ENCODE data around the gene NCKIPSD.

The NCKIPSD gene

GRCh38 chr3:48639944-48640606 lies 45.6 kb downstream of the NCKIPSD start:
- no peak overlapping the region for H3K27ac ChIP-seq (ENCODE audit: poor library complexity, severe bottlenecking)
- ATAC-seq (ENCODE audit: low read depth) (no peak), DNase-seq (ENCODE audit: low spot score) (no peak)
- H3K9me3 ChIP-seq (ENCODE audit: severe bottlenecking): no peaks in the 10 kb centered on the region
- no peak for TF ChIP-seq CTCF (IDR thresholded peaks at IDR 0.05; ENCODE audit: poor library complexity, severe bottlenecking)
- H3K4me3 ChIP-seq (ENCODE audit: severe bottlenecking): no peak overlapping the region
- no peaks in the 10 kb centered on the region for H3K36me3 ChIP-seq (ENCODE audit: low read depth)
- no peaks in the 10 kb centered on the region for H3K27me3 ChIP-seq (ENCODE audit: insufficient read depth, poor library complexity, severe bottlenecking)
- H3K4me1 ChIP-seq (ENCODE audit: insufficient read depth, poor library complexity, severe bottlenecking): peaks cover 6% of the 10 kb centered on the region

GRCh38 chr3:48637305-48637704 lies 48.4 kb downstream of the NCKIPSD start:
- H3K27me3 ChIP-seq (ENCODE audit: insufficient read depth, poor library complexity, severe bottlenecking): no peaks in the 10 kb centered on the region
- no peaks in the 10 kb centered on the region for H3K9me3 ChIP-seq (ENCODE audit: severe bottlenecking)
- H3K4me3 ChIP-seq (ENCODE audit: severe bottlenecking): no peak overlapping the region
- no peak for TF ChIP-seq CTCF (IDR thresholded peaks at IDR 0.05; ENCODE audit: poor library complexity, severe bottlenecking)
- ATAC-seq (ENCODE audit: low read depth) (no peak), DNase-seq (ENCODE audit: low spot score) (no peak)
- peaks cover 21% of the 10 kb centered on the region for H3K36me3 ChIP-seq (ENCODE audit: low read depth)
- peaks cover 10% of the 10 kb centered on the region for H3K4me1 ChIP-seq (ENCODE audit: insufficient read depth, poor library complexity, severe bottlenecking)
- H3K27ac ChIP-seq (ENCODE audit: poor library complexity, severe bottlenecking): no peak overlapping the region

- no peaks in the 10 kb centered on the region for H3K9me3 ChIP-seq (ENCODE audit: severe bottlenecking)
- H3K4me1 ChIP-seq (ENCODE audit: insufficient read depth, poor library complexity, severe bottlenecking): peaks cover 10% of the 10 kb centered on the region
- DNase-seq (ENCODE audit: low spot score) (no peak), ATAC-seq (ENCODE audit: low read depth) (no peak)
- peak overlapping the region; percentile 81 for H3K4me3 ChIP-seq (ENCODE audit: severe bottlenecking)
- H3K27me3 ChIP-seq (ENCODE audit: insufficient read depth, poor library complexity, severe bottlenecking): no peaks in the 10 kb centered on the region
- peaks cover 32% of the 10 kb centered on the region for H3K36me3 ChIP-seq (ENCODE audit: low read depth)
- no peak for TF ChIP-seq CTCF (IDR thresholded peaks at IDR 0.05; ENCODE audit: poor library complexity, severe bottlenecking)
- H3K27ac ChIP-seq (ENCODE audit: poor library complexity, severe bottlenecking): peak overlapping the region; percentile 73
These were observed 49.5 kb downstream of the NCKIPSD start for GRCh38 chr3:48636149-48636655.

- peak within 1 kb of the TSS; percentile 73 for H3K27ac ChIP-seq (ENCODE audit: poor library complexity, severe bottlenecking)
- H3K36me3 ChIP-seq (ENCODE audit: low read depth): peaks cover 40% of the 10 kb centered on the region
- TF ChIP-seq CTCF (IDR thresholded peaks at IDR 0.05; ENCODE audit: poor library complexity, severe bottlenecking): peak; percentile 58
- H3K4me1 ChIP-seq (ENCODE audit: insufficient read depth, poor library complexity, severe bottlenecking): peaks cover 10% of the 10 kb centered on the region
- DNase-seq (ENCODE audit: low spot score) (peak; percentile 96), ATAC-seq (ENCODE audit: low read depth) (peak; percentile 93)
- no peaks in the 10 kb centered on the region for H3K27me3 ChIP-seq (ENCODE audit: insufficient read depth, poor library complexity, severe bottlenecking)
- H3K9me3 ChIP-seq (ENCODE audit: severe bottlenecking): no peaks in the 10 kb centered on the region
- peak within 1 kb of the TSS; percentile 81 for H3K4me3 ChIP-seq (ENCODE audit: severe bottlenecking)
These were observed 50.3 kb downstream of the NCKIPSD start, which contains the start of gene SLC26A6 for GRCh38 chr3:48635222-48636021. Gene SLC26A6 (minus strand): TSS chr3:48635461. CDS start chr3:48635393, 68 bp downstream.

Measured in RWPE2 (cell line).